CD14-positive monocyte (primary cell): Measurements from ENCODE around the gene GIMAP8. TPM values are rescaled to one million over a fixed set of nuclear protein-coding genes. Genes with fewer than 3 reads are reported as not detected.

Experiments
- DNase-seq, 3 donors: peaks; one replicate each; pipeline ENCODE4 v3.0.0-alpha.2; 2011 to 2022
- H2AFZ ChIP-seq: 2 replicates; pipeline ENCODE4 v1.6.0; 2012; ENCODE audit warnings: mild to moderate bottlenecking, low read depth, low read length, inconsistent platforms; ENCODE audit not compliant: insufficient read depth, poor library complexity, severe bottlenecking
- H3K27ac ChIP-seq, 2 donors: 1 replicate in 1 of 2; 2 replicates in 1 of 2; pipeline ENCODE4 v1.5.1; 2012 to 2013; ENCODE audit warnings: low read length in 2 of 2, control low read depth in 1 of 2, inconsistent platforms in 1 of 2, low read depth in 1 of 2, mild to moderate bottlenecking in 1 of 2
- H3K27me3 ChIP-seq, 2 donors: one replicate each; pipeline versions ENCODE4 v1.6.0 to v1.6.1; 2011 to 2013; ENCODE audit warnings: low read length in 2 of 2; ENCODE audit not compliant: control insufficient read depth in 2 of 2, insufficient read depth in 2 of 2
- H3K36me3 ChIP-seq, 2 donors: replicated peaks in 1 of 2; 1 replicate in 1 of 2; 2 replicates in 1 of 2; pipeline versions ENCODE4 v1.5.1 to v1.6.1; 2012 to 2013; ENCODE audit warnings: low read length in 2 of 2, control low read depth in 1 of 2, inconsistent platforms in 1 of 2, mild to moderate bottlenecking in 1 of 2; ENCODE audit not compliant: insufficient read depth in 2 of 2, control insufficient read depth in 1 of 2
- H3K4me1 ChIP-seq, 2 donors: 1 replicate in 1 of 2; 2 replicates in 1 of 2; pipeline versions ENCODE4 v1.5.1 to v1.6.1; 2012 to 2013; ENCODE audit warnings: low read length in 2 of 2, control low read depth in 1 of 2, inconsistent platforms in 1 of 2, mild to moderate bottlenecking in 1 of 2, moderate library complexity in 1 of 2; ENCODE audit not compliant: insufficient read depth in 2 of 2, control insufficient read depth in 1 of 2
- H3K4me2 ChIP-seq: replicated peaks from 2 replicates; pipeline ENCODE3; 2012; ENCODE audit warnings: low read length, moderate library complexity, mild to moderate bottlenecking; ENCODE audit not compliant: poor library complexity, severe bottlenecking; ENCODE audit errors: extremely low read depth
- H3K4me3 ChIP-seq, 3 experiments: fragments of 200-600 bp in 1 of 3; sonication (generic) in 1 of 3; replicated peaks in 1 of 3; 1 replicate in 2 of 3; 2 replicates in 1 of 3; pipeline ENCODE4 v1.5.1; 2011 to 2013; ENCODE audit warnings: low read length in 3 of 3, mild to moderate bottlenecking in 3 of 3, control low read depth in 2 of 3, low read depth in 2 of 3, inconsistent platforms in 1 of 3, moderate library complexity in 1 of 3
- H3K79me2 ChIP-seq: 2 replicates; pipeline ENCODE4 v1.6.0; 2012; ENCODE audit warnings: mild to moderate bottlenecking, control low read depth, inconsistent platforms, low read length, moderate library complexity; ENCODE audit not compliant: insufficient read depth
- H3K9ac ChIP-seq: 2 replicates; pipeline ENCODE4 v1.6.0; 2017; ENCODE audit warnings: low read length, mild to moderate bottlenecking; ENCODE audit not compliant: insufficient read depth, poor library complexity, severe bottlenecking
- H3K9me3 ChIP-seq, 2 donors: replicated peaks in 1 of 2; 1 replicate in 1 of 2; 2 replicates in 1 of 2; pipeline versions ENCODE4 v1.5.1 to v1.6.1; 2012 to 2013; ENCODE audit warnings: low read length in 2 of 2, control low read depth in 1 of 2; ENCODE audit not compliant: control insufficient read depth in 1 of 2, insufficient read depth in 1 of 2
- H4K20me1 ChIP-seq: 2 replicates; pipeline ENCODE4 v1.6.0; 2012; ENCODE audit warnings: mild to moderate bottlenecking, low read length, control low read depth, moderate library complexity; ENCODE audit not compliant: insufficient read depth
- H3K27ac Mint-ChIP-seq, 7 donors: one replicate each; pipeline ENCODE4 v1.8.0; 2020; ENCODE audit warnings: mild to moderate bottlenecking in 7 of 7, mixed read lengths in 7 of 7, moderate library complexity in 6 of 7, inconsistent platforms in 2 of 7
- H3K27me3 Mint-ChIP-seq, 3 donors: one replicate each; pipeline ENCODE4 v1.8.0; 2021 to 2022; ENCODE audit warnings: low read depth in 3 of 3, mild to moderate bottlenecking in 3 of 3, mixed read lengths in 3 of 3, moderate library complexity in 3 of 3, inconsistent platforms in 1 of 3
- H3K36me3 Mint-ChIP-seq, 2 donors: one replicate each; pipeline ENCODE4 v1.8.0; 2020; ENCODE audit warnings: mixed read lengths in 2 of 2, inconsistent platforms in 1 of 2, mild to moderate bottlenecking in 1 of 2
- H3K4me1 Mint-ChIP-seq: one replicate; pipeline ENCODE4 v1.8.0; 2020; ENCODE audit warnings: mild to moderate bottlenecking, mixed read lengths
- H3K4me3 Mint-ChIP-seq, 2 donors: one replicate each; pipeline ENCODE4 v1.8.0; 2020; ENCODE audit warnings: mild to moderate bottlenecking in 2 of 2, mixed read lengths in 2 of 2, moderate library complexity in 1 of 2
- H3K9me3 Mint-ChIP-seq, 7 donors: one replicate each; pipeline ENCODE4 v1.8.0; 2020 to 2022; ENCODE audit warnings: mixed read lengths in 7 of 7, mild to moderate bottlenecking in 6 of 7, moderate library complexity in 6 of 7, inconsistent platforms in 2 of 7
- WGBS: methylation state at CpG from one replicate; pipeline ENCODE4 v1.1.5; 2013; ENCODE audit warnings: missing lambda C conversion rate; ENCODE audit not compliant: insufficient coverage; 5-methylcytosine and 5-hydroxymethylcytosine counted together
- intact Hi-C, 2 donors: fragments of 100-400 bp; cut with micrococcal nuclease; formaldehyde crosslinking; loops; one replicate each; pipeline versions ENCODE4 v1.15.0 to v1.15.1; 2023
- polyA plus RNA-seq, 3 donors: library from polyadenylated mRNA; depleted of rRNA in 1 of 3; unstranded in 2 of 3; stranded (reverse) in 1 of 3; fragments of 300-500 nt in 2 of 3; fragments of >200 nt in 1 of 3; fragmentation: Illumina TruSeq in 2 of 3; gene quantifications; 1 replicate in 2 of 3; 2 replicates in 1 of 3; pipeline ENCODE4 v1.2.3, GENCODE V29; 2012 to 2021
- TF ChIP-seq, protein P1 (sequence below): fragments of 200-600 bp; IDR thresholded peaks from one replicate; pipeline ENCODE4 v1.8.0; 2022; ENCODE audit warnings: antibody characterized with exemption, mild to moderate bottlenecking

The GIMAP8 gene
- polyA plus RNA-seq, 3 donors = 12.0 to 26.8 (median 22.5) TPM

- WGBS = 12% methylated on average over 35 of the region's 35 CpGs
- Mint-ChIP-seq H3K4me1 (peaks cover 30% of the 10 kb centered on the region), H3K27me3 (peaks cover 0 to 5% (median 3%) of the 10 kb centered on the region in 3 donors), H3K9me3 (no peaks in the 10 kb centered on the region), H3K27ac (peak overlapping the region in 4 of 7 donors; percentile 37 to 92 (median 50)), H3K36me3 (peaks cover 0 to 11% of the 10 kb centered on the region in 2 donors), H3K4me3 (peak overlapping the region; percentile 94 to 96)
- H3K4me3 ChIP-seq = peak overlapping the region; percentile 61 to 84 (median 63)
- no peaks in the 10 kb centered on the region for H3K79me2 ChIP-seq
- TF ChIP-seq, protein P1, sequence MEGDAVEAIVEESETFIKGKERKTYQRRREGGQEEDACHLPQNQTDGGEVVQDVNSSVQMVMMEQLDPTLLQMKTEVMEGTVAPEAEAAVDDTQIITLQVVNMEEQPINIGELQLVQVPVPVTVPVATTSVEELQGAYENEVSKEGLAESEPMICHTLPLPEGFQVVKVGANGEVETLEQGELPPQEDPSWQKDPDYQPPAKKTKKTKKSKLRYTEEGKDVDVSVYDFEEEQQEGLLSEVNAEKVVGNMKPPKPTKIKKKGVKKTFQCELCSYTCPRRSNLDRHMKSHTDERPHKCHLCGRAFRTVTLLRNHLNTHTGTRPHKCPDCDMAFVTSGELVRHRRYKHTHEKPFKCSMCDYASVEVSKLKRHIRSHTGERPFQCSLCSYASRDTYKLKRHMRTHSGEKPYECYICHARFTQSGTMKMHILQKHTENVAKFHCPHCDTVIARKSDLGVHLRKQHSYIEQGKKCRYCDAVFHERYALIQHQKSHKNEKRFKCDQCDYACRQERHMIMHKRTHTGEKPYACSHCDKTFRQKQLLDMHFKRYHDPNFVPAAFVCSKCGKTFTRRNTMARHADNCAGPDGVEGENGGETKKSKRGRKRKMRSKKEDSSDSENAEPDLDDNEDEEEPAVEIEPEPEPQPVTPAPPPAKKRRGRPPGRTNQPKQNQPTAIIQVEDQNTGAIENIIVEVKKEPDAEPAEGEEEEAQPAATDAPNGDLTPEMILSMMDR = no peak
- H4K20me1 ChIP-seq = no peaks in the 10 kb centered on the region
- peak overlapping the region; percentile 95 for H3K4me2 ChIP-seq
- DNase-seq = no peak
- H3K36me3 ChIP-seq = no peaks in the 10 kb centered on the region
- H2AFZ ChIP-seq = peak overlapping the region; percentile 95
- no peaks in the 10 kb centered on the region for H3K9me3 ChIP-seq
- H3K9ac ChIP-seq = peak overlapping the region; percentile 78
- H3K27ac ChIP-seq = no peak overlapping the region
- no peaks in the 10 kb centered on the region for H3K27me3 ChIP-seq
- intact Hi-C loops = no loop called here
- peaks cover 26 to 33% of the 10 kb centered on the region in 2 donors for H3K4me1 ChIP-seq
These were observed 44.7 kb upstream of the GIMAP8 start for GRCh38 chr7:150405584-150406311.

GRCh38 chr7:150406312-150406566 is 44.2 kb upstream of the GIMAP8 start:
- H3K27ac Mint-ChIP-seq = peak overlapping the region in 5 of 7 donors; percentile 37 to 92 (median 48)
- H3K36me3 Mint-ChIP-seq = peaks cover 0 to 15% of the 10 kb centered on the region in 2 donors
- H4K20me1 ChIP-seq = no peaks in the 10 kb centered on the region
- H3K9ac ChIP-seq = no peak overlapping the region
- peak overlapping the region; percentile 95 for H2AFZ ChIP-seq
- DNase-seq = no peak
- H3K9me3 ChIP-seq = no peaks in the 10 kb centered on the region
- H3K4me1 ChIP-seq = peaks cover 26 to 33% of the 10 kb centered on the region in 2 donors
- peaks cover 0 to 1% (median 0%) of the 10 kb centered on the region in 7 donors for H3K9me3 Mint-ChIP-seq
- H3K79me2 ChIP-seq = no peaks in the 10 kb centered on the region
- peaks cover 0 to 5% (median 3%) of the 10 kb centered on the region in 3 donors for H3K27me3 Mint-ChIP-seq
- peaks cover 30% of the 10 kb centered on the region for H3K4me1 Mint-ChIP-seq
- H3K4me3 ChIP-seq = peak overlapping the region in 1 of 3 experiments; percentile 84
- WGBS = 25% methylated on average over 2 of the region's 2 CpGs
- H3K36me3 ChIP-seq = no peaks in the 10 kb centered on the region
- TF ChIP-seq, protein P1 = no peak
- no peak overlapping the region for H3K27ac ChIP-seq
- intact Hi-C loops = no loop called here
- peak overlapping the region; percentile 95 for H3K4me2 ChIP-seq
- H3K4me3 Mint-ChIP-seq = peak overlapping the region; percentile 94 to 96
- no peaks in the 10 kb centered on the region for H3K27me3 ChIP-seq
